ENCODE results near the gene NCK1.

NCK1 gene

DNA sequence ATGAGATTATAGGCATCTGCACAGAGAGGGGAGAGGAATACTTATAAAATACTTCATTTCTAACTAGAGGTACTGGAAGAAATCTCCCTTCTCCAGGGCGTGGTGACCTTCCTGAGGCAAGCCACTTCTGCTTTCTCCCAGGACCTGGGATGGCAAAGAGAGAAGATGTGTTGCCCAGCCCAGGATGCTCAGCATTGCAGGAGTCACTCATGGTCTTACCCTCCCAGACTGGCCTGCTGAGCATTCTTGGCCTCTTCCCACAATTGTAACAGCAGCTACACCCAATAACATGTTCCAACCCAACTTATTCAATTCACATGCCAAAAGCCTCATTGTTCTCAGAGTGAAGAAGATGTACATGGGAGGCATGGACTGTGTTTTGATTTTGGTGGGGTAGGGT, 133.6 kb downstream of the NCK1 start:
- H3K4me1 ChIP-seq (ENCODE audit: control insufficient read depth, low read depth, low read length): no peaks in the 10 kb centered on the region
- no peak overlapping the region for H3K4me3 ChIP-seq (ENCODE audit: low read length)
- no peaks in the 10 kb centered on the region for H3K36me3 ChIP-seq (ENCODE audit: control insufficient read depth, low read depth, low read length)
- no peaks in the 10 kb centered on the region for H3K9me3 ChIP-seq (ENCODE audit: control insufficient read depth, low read depth, low read length)
- H3K27ac ChIP-seq (ENCODE audit: low read length): no peak overlapping the region
- no peak overlapping the region for H3K9ac ChIP-seq (ENCODE audit: low read length)
- no peaks in the 10 kb centered on the region for H3K27me3 ChIP-seq (ENCODE audit: control insufficient read depth, insufficient read depth, low read length)
